SJCRH30 (cell line): ENCODE results near the gene POLN. TPM values are rescaled to one million over a fixed set of nuclear protein-coding genes. Genes with fewer than 3 reads are reported as not detected.

Experiments
- DNase-seq, 2 experiments: peaks; one replicate each; pipeline ENCODE4 v3.0.0-alpha.2; 2015 to 2020
- H3K27ac ChIP-seq: fragments of 250-450 bp; sonication (Bioruptor Pico); 2 replicates; pipeline ENCODE4 v1.5.1; 2020; ENCODE audit warnings: mild to moderate bottlenecking, moderate library complexity
- H3K27me3 ChIP-seq: fragments of 250-450 bp; sonication (Bioruptor Pico); 2 replicates; pipeline ENCODE4 v1.5.1; 2020; ENCODE audit warnings: mild to moderate bottlenecking, moderate library complexity
- H3K36me3 ChIP-seq: fragments of 250-450 bp; sonication (Bioruptor Pico); 2 replicates; pipeline ENCODE4 v1.5.1; 2020; ENCODE audit warnings: mild to moderate bottlenecking, moderate library complexity
- H3K4me1 ChIP-seq: fragments of 250-450 bp; sonication (Bioruptor Pico); 2 replicates; pipeline ENCODE4 v1.5.1; 2020; ENCODE audit warnings: mild to moderate bottlenecking, moderate library complexity
- H3K4me3 ChIP-seq: fragments of 250-450 bp; sonication (Bioruptor Pico); 2 replicates; pipeline ENCODE4 v1.5.1; 2020; ENCODE audit warnings: mild to moderate bottlenecking, moderate library complexity
- H3K9me3 ChIP-seq: fragments of 250-450 bp; sonication (Bioruptor Pico); replicated peaks from 2 replicates; pipeline ENCODE4 v1.5.1; 2020; ENCODE audit warnings: mild to moderate bottlenecking, moderate library complexity
- total RNA-seq: library from RNA; depleted of rRNA; stranded (reverse); fragments of >200 nt; shearing (Covaris generic); gene quantifications from 2 replicates; pipeline ENCODE4 v1.2.3, GENCODE V29; 2014

The POLN gene
- total RNA-seq, 1 experiment from 2014 or later: 1.4 TPM

DNA sequence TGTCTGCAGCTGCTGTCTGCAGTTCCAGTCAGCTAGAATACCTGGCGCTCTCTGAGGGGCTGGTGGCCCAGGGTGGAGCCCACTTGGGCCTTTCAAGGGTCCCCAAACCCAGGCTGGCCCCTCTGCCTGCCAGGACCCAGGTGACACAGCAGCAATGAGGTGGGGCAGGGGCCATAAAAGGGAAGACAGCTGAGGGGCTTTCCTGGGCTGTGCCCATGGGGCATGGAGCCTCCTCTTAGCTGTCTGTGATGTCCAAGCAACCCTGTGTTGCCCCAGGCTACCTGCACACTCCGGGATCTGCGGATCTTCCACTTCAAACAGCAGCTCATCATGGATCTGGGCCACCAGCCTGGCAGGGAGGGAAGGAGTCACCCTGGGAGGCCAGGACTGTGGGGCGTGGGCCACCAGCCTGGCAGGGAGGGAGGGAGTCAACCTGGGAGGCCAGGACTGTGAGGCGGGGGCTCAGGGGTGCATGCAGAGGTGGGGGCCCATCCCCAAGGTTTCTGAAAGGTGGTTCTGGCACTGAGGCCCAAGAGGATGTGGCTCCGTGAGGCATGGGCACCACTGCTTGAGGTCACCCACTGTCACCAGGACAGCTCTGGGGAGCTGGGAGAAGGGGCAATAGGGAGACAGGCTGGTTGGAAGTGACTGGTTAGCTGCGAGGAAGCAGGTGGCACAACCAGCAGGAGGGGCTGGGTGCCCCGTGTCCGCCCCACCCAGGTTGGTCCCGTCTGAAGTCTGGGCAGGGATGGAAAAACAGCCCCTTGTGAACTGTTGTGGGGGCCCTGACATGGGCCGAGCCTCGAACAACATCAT is 166.5 kb downstream of the POLN start:
- Histone ChIP-seq H3K27me3 (no peaks in the 10 kb centered on the region; the same call in 1 of the 2 replicates), H3K27ac (no peak overlapping the region), H3K36me3 (no peaks in the 10 kb centered on the region), H3K9me3 (no peaks in the 10 kb centered on the region), H3K4me1 (no peaks in the 10 kb centered on the region), H3K4me3 (no peak overlapping the region)
- DNase-seq: no peak

DNA sequence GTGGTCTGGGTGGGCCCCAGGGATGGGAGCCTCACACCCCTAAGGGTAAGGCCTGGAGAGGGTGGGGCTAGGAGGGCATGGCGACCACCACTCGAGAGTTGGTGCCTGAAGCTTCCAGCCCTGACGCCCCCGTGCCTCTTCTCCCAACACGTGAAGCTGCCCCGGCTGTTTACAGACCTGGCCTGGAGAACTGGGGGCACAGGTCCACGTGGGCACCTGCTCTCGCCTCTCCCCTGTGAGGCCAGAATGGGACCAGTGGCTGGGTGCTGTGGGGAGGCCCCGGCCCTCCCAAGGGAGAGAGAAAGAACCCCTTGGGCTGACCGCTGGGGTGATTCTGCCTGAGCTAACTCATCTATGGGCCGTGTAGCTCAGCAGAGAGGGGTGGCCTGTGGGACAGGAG is 167.3 kb downstream of the POLN start:
- no peaks in the 10 kb centered on the region for H3K4me1 ChIP-seq

DNA sequence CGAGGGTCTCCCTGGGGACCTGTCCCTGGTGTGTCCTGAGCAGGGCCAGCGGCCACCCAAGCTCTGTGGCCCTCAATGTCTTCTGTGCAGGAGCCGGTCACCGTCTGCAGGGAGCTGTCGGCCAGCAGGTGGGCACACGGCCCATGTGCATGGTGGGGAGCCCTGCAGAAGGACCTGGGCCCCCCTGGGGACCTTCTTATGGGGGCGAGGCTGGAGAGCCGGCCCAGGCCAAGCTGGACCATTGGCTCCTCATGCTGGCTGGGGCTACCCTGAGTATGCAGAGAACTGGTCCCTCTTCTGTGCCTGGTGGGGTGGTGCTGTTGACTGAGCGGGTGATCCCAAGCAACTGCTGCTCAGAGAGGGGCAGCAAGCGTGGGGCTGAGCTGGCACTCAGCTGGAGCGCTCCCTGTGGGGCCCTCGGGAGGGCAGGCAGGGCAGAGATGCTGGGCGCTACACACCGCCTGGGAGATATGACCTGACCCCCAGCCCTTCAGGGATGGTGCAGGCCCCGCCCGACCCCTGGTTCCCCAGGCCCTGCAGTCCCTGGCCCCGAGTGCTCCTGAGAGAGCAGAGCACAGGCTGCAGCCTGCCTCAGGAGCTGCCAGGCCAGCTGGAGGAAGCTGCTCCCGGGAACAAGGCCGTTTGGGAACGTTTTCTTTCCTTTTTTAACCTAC is 168.0 kb downstream of the POLN start:
- Histone ChIP-seq H3K27ac (no peak overlapping the region), H3K4me1 (no peaks in the 10 kb centered on the region), H3K36me3 (no peaks in the 10 kb centered on the region), H3K9me3 (no peaks in the 10 kb centered on the region), H3K27me3 (no peaks in the 10 kb centered on the region; the same call in 1 of the 2 replicates), H3K4me3 (no peak overlapping the region)
- no peak for DNase-seq

More for the DNA sequence above, 167.3 kb downstream of the POLN start:
- H3K9me3 ChIP-seq: no peaks in the 10 kb centered on the region
- H3K4me3 ChIP-seq: no peak overlapping the region
- no peaks in the 10 kb centered on the region; the same call in 1 of the 2 replicates for H3K27me3 ChIP-seq
- H3K27ac ChIP-seq: no peak overlapping the region
- no peaks in the 10 kb centered on the region for H3K36me3 ChIP-seq
- no peak for DNase-seq

DNA sequence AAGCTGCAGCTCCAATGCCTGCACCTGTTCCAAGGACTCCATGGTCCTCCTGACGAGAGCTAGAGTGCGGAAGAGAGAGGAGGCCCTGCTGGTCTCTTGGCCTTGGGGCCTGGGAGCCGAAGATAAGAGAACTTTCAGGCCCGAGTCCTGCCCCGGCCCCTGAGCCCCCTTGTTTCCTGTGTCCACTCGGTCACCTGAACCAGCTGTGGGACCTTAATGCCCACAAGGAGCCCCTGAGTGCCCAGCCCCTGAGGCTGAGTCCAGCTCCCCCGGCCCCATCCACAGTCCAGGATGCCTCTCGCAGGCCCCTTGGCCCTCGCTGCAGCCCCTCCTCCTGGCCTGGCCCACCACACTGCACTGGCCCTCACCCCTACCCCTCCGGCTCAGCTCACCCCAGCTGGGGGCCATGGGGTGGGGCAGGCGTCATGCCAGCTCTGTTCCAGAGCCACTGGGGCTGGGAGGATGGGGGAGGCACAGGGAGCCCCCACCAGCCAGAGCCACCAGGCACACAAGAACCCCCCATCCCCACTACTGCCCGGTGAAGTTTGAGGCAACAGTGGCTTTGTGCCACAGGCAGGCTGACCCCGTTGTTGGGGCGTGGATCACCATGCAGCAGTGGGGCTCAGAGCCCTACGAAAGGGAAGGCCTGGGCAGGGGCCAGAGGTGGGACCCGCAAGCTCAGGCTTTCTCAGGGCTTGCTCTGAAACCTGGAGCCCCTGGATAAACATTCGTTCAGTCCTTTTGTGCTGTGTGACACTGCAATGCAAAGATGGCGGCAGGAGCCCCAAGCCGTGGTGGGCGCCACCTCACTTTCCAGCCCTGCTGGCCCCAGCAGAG is 168.7 kb downstream of the POLN start:
- DNase-seq: no peak
- Histone ChIP-seq H3K27ac (no peak overlapping the region), H3K4me3 (no peak overlapping the region), H3K9me3 (no peaks in the 10 kb centered on the region), H3K27me3 (no peaks in the 10 kb centered on the region; the same call in 1 of the 2 replicates), H3K4me1 (no peaks in the 10 kb centered on the region), H3K36me3 (no peaks in the 10 kb centered on the region)

DNA sequence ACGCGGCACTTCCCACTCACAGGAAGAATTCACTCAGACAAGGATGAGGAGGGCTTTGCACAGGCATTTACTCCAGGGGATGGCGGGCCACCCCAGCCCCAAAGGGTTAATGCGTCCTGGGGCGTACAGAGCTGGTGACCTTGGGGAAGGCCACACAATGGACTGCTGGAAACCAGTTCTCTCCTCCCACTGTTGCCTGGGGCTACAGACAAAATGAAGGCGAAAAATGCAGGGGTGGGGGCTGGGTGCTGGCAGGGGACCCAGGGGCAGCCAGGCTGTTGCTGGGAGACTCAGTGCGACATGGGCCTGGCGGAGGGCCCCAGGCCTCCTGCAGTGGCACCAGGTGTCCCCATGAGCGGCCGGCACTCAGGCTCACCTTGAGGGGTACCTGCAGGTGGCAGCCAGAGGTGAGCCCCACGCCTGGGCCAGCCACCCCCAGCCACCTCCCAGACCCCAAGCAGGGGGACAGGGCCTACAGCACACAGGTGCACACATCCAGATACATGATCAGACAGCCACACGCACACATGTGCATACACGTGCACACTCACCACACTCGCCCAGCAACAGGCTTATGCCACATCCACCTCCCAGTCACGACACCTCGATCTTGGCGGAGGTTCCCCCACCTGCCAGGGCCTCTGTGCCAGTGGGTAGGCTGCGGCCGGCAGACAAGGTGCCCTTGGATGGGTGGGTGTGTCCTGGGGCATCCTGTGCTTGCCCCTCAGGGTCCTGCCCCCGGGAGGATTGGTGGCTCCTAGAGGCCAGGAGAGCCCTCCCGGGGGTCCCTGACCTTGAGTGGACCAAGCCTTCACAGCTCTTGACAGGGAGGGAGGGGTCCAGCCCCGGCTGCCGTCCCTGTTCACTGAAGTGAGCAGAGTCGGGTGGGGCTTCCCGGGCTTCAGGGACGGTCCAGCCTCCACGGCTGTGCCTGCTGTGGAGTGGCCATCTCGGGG is 169.7 kb downstream of the POLN start:
- no peaks in the 10 kb centered on the region for H3K9me3 ChIP-seq
- no peak overlapping the region for H3K27ac ChIP-seq
- no peaks in the 10 kb centered on the region for H3K4me1 ChIP-seq
- no peak overlapping the region for H3K4me3 ChIP-seq
- no peaks in the 10 kb centered on the region for H3K36me3 ChIP-seq
- H3K27me3 ChIP-seq: no peaks in the 10 kb centered on the region
- DNase-seq: no peak

DNA sequence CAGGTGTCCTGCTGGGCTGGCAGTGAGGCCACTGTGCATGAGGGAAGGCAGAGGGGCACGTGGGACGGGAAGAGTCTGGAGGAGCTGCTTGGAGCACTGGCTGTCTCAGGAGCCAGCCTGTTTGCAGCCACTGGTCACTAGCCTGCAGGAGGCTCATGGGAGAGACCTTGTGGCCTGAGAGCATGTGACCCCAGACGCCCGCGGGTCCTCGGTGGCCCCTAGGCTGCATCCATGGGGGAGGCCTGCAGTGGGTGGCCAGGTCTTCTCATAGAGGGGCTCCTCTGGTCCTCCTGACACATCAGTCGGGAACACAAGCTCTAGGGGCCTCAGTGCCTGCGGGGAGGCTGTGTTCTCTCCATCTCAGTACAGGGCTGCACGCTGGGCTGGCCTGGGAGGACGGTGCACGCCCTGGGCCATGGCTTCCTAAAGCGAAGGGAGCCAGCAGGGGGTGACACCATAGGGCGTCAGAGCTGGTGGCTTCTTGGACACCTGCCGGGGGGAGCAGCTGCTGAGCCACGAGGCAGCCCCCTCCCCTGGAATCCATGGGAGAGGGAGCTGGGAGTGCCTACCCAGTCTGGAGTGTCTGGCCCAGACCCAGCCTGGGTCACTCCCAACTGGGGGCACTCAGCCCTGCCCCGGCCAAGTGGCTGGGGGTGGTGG is 170.5 kb downstream of the POLN start:
- H3K27me3 ChIP-seq: no peaks in the 10 kb centered on the region
- H3K4me3 ChIP-seq: no peak overlapping the region
- no peaks in the 10 kb centered on the region for H3K36me3 ChIP-seq
- H3K4me1 ChIP-seq: no peaks in the 10 kb centered on the region
- no peak overlapping the region for H3K27ac ChIP-seq
- no peaks in the 10 kb centered on the region for H3K9me3 ChIP-seq
- DNase-seq: no peak

DNA sequence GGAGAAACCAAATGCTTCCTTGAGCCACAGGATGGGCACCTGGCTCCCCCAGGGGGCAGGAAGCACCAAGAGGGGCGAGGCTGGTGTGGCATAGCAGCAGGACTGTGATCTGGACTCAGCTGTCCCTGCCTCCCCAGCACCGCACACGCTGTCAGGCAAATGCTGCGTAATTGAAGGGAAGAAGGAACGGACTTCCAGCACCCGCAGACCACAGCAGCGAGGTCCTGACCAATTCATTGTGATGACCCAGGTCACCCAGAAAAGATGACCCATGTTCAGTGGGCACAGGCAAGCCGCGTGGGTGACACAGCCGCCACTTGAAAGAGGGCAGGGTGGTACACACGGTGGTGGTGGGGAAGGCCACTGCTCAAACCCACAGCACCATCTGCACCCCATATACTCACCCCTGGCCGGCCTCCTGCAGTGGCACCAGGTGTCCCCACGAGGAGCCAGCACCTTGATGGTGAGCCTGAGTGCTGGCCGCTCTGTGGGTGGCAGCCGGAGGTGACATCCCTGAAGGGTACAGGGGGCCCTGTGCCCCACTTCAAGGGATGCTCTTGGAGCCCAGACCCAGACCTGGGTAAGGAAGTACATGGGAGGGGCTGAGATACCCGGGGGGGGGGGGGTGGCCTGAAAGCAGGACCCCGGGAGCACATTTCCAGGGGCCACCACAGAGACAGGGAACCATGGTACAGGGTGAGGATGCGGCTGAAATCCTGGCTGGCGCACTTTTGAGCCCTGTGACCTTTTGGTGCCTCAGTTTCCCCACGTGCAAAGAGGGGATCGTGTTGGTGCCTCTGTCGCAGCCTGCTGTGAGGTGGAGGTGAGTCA is 171.3 kb downstream of the POLN start:
- Histone ChIP-seq H3K36me3 (no peaks in the 10 kb centered on the region), H3K4me3 (no peak overlapping the region), H3K27ac (no peak overlapping the region), H3K9me3 (no peaks in the 10 kb centered on the region), H3K27me3 (no peaks in the 10 kb centered on the region), H3K4me1 (no peaks in the 10 kb centered on the region)
- no peak for DNase-seq

DNA sequence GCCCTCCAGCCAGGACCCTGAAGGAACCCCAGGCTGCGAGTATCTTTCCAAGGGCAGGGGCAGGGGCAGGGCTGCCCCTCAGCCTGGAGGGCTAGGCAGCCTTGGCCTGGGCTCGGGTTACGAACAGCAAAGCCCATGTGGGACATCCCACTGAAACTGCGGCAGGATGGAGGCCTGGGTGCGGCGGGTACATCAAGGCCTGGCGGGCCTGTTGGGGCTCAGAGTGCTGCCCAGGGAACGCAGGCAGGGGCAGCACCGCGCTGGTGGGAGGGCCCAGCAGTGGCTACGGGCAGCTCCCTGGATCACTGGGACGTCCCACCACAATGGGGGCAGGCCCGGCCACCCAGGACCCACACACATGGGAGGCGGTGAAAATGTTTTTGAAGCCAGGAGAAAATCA is 171.9 kb downstream of the POLN start:
- Histone ChIP-seq H3K27me3 (no peaks in the 10 kb centered on the region), H3K9me3 (no peaks in the 10 kb centered on the region), H3K36me3 (no peaks in the 10 kb centered on the region), H3K4me3 (no peak overlapping the region), H3K4me1 (no peaks in the 10 kb centered on the region), H3K27ac (no peak overlapping the region)
- no peak for DNase-seq

DNA sequence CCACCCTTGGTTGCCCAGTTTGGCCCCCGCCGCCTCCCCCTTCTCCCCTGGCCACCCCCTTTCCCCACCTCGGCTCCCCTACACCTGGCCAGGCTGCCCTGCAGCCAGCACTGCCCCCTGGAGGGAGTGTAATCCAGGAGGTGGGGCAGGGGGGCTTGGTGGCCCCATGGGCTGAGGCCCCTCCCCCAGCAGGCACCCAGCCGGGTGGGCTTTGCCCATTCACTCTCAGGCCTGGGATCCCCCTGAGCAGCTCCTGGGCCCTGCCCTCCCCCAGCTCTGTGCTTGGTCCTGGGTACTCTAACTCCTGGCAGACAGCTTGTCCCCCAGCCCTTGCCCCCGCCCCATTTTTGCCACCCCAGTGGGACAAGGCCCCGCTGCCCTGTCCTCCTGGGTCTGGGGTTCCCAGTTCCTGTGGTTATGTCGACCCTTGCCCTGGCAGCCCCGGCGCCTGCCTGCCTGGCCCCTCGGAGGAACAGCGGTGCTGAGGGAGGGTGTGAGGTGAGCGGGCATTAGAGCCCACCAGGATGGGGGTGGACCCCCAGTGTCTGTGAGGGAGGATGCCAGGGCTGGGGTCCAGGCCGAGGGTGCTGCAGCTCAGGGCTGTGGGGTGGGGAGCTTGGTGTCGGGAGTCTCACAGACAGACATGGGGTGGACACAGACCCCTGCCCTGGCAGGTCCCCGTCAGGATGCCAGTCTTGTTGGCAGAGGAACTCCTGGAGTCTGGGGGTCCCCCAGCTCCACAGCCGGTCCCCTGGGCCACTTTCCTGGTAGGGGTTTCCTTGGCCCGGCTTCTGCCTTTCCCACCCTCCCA is 172.6 kb downstream of the POLN start:
- H3K4me3 ChIP-seq: no peak overlapping the region
- no peak overlapping the region for H3K27ac ChIP-seq
- no peaks in the 10 kb centered on the region for H3K9me3 ChIP-seq
- H3K36me3 ChIP-seq: no peaks in the 10 kb centered on the region
- H3K4me1 ChIP-seq: no peaks in the 10 kb centered on the region
- DNase-seq: no peak
- H3K27me3 ChIP-seq: no peaks in the 10 kb centered on the region

DNA sequence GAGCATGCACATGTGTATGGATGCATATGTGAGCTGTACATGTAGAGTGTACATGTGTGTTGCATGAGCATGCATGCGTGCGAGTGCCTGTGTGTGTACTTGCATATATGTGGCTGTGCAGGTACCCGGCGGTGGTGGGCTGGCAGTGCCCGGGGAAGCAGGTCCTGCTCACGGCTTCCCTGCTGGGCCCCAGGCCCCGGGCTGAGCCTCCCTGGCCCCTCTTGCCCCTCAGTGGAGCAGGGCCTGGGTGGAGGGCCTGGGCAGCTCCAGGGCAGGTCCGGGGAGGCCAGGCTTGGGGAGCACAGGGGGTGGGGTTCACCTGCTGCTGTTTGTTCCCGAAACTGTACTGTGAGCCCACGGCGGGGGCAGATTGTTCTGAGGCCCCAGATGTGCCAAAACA is 173.4 kb downstream of the POLN start:
- no peaks in the 10 kb centered on the region for H3K9me3 ChIP-seq
- no peak for DNase-seq
- H3K36me3 ChIP-seq: no peaks in the 10 kb centered on the region
- no peaks in the 10 kb centered on the region for H3K27me3 ChIP-seq
- no peak overlapping the region for H3K4me3 ChIP-seq
- no peak overlapping the region for H3K27ac ChIP-seq
- H3K4me1 ChIP-seq: no peaks in the 10 kb centered on the region

DNA sequence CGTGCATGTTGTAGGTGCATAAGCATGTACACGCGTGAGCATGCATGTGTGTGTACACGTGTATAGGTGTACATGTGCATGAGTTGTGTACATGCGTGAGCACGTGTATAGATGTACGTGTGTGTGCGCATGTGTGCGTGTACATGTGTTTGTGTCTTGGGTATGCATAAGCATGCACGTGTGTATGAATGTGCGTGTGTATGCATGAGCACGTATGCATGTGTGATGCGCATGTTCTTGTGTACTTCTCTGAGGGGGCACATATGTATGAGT is 173.8 kb downstream of the POLN start:
- no peaks in the 10 kb centered on the region for H3K9me3 ChIP-seq
- no peak for DNase-seq

DNA sequence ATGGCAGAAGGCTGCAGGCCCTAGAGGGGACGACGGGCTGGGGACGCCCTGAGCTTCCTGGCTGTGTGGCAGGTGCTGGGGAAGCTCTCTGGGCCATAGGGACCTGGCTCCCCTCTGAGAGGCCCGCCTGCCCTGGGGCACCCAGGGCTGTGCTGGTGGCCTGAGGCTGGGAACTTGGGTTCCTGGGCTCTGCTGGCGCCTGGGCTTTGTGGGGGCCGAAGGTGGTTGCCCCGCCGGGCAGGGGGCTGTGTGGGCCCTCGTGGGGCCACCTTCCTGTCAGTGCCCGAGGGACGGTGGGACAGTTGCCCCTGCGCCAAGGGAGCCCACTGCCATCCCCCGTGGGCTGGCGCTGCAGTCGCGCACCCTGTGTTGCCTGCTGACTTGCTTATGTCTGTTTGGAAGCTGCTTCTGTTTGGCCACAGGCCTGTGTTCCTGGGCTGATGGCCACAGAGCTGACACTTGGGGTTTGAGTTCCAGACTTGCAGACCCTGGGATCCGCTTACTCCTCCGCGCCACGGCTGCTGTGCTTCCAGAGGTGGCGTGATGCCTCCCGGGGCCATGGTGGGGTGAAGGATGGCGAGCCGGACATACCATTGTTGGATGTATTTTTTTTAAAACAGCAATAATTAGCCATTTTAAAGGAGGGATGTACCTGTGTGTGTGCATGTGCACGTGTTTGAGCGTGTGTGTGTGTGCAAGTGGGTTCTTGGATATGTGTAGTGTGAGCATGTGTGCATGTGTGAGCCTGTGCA is 174.3 kb downstream of the POLN start:
- no peak overlapping the region for H3K27ac ChIP-seq
- no peak overlapping the region for H3K4me3 ChIP-seq
- no peaks in the 10 kb centered on the region for H3K4me1 ChIP-seq
- no peaks in the 10 kb centered on the region for H3K36me3 ChIP-seq
- H3K27me3 ChIP-seq: no peaks in the 10 kb centered on the region
- DNase-seq: no peak
- H3K9me3 ChIP-seq: no peaks in the 10 kb centered on the region

More for the DNA sequence above, 173.8 kb downstream of the POLN start:
- Histone ChIP-seq H3K27ac (no peak overlapping the region), H3K4me3 (no peak overlapping the region), H3K4me1 (no peaks in the 10 kb centered on the region), H3K27me3 (no peaks in the 10 kb centered on the region), H3K36me3 (no peaks in the 10 kb centered on the region)
